ENCODE results near the gene EIF4E1B.

Gene EIF4E1B

DNA sequence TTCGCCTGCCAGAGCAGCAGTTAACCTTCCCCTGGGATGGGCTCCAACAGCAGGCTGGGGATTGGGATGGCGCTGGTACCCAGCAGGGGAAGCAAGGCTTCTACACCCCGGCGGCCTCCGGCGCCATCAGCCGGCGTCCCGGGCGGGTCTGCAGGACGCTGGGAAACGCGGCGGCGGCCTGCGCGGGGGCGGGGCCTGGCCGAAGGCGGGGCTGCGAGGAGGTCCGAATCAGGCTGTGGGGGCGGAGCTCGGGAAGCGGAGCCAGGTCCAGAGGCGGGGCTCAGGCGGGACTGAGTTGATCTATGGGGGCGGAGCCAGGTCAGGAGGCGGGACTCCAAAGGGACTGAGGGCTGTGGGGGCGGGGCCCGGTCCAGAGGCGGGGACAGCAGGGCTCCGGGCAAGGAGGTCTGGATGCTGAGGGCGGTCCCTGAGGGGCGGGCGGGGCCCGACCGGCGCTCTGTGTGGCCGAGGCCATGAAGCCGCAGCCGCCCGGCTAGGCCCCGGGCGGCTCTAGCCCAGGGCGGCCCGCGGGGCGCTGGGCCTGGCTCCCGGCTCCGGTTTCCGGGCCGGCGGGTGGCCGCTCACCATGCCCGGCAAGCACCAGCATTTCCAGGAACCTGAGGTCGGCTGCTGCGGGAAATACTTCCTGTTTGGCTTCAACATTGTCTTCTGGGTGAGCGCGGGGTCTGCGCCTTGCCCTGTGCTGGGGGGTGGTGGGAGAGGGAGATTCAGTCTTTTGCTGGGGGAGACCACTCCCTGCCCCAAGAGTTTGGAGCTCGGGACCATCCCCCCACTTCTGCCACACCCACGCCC is 16.8 kb downstream of the EIF4E1B start, which contains the start of gene TSPAN17:
TSS of gene TSPAN17 (plus strand) at position 455 of the 813 bp plus-strand sequence. CDS start at position 587, 132 bp downstream.
- DNase-seq (ENCODE audit: low spot score) = peak; percentile 100

DNA sequence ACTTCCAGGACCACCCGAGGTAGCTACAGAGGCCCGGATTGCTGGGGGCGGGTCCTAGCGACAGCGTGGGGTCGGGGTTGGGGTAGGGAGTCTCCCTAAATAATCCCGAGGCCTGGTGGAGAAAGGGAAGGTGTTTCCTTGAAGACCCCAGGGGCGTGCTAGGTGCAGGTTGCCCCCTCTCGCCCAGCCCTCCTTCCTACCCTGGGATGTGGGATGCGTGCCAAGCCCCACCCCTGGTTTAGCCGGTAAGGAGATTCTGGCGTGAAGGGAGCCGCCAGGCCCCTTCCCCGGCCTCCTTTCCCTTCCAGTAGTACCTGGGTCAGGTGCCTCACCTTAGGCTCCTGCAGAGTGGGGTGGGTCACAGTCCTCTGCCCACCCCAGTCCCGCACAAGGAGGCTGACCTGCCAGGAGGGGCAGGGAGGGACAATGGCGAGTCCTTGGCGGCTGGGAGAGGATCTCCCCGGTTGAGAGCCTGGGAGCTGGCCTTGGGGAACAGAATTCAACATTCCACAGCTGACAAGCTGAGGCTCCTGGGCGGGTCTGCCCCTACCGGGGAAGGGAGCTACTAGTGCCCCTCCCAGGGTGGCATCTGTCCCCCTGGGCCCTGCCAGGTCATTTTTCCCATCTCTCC is 17.5 kb downstream of the EIF4E1B start:
- DNase-seq (ENCODE audit: low spot score) = no peak

DNA sequence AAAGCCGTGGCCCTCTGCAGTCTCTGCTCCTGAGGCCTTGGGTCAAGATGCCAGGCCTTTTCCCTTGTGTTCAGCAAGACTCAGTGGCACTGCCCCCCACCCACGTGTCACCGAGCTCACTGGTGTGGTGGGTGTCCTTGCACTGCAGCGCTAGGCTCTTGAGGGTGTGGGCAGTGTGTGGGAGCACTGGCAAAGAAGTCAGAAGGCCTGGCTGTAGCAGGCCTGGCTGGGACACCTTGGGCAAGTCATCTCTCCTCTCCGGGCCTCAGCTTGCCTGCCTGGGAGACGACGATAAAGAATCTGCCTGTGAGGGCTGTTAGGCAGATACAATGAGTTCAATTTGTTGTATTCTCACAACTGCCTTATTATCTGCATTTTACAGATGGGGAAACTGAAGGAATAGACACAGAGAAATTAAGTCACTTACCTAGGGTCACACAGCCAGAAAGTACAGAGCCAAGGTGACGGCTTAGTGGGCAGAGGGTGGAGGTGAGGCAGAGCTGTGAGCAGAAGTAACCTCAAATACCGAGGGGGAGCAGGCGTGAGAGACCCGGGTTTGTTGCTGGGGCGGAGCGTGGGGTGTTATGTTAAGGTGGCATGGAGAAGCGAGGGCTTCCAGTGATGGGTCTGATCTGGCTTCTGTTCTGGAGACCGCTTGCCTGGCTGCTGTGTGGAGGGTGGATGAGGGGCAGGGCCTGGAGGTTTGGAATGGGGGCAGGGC is 18.2 kb downstream of the EIF4E1B start:
- no peak for DNase-seq (ENCODE audit: low spot score)

DNA sequence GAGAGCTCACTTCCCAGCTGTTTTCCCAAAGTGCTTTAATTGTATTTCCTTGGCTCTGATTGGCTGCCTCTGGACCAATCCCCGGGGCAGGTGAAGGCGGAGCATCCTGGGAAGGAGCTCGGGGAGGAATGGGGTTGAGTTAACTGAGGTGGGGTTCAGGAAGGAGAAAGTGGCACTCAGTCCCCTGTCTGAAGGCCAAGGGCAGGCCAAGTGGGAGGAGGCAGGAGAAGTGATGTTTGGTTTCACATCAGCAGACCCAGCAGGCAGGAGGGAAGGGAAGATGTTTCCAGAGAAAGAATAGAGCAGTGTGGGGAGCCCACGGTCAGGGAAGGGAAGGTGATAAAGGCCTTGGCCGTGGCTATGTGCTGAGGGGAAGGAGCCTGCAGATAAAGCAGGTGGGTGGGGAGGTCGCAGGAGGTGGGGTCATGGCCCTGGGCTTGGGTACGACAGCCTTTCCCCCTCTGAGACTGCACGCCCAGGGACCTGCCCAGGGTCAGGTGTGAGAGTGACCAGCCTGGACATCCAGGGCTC is 19.9 kb downstream of the EIF4E1B start:
- no peak for DNase-seq (ENCODE audit: low spot score)

DNA sequence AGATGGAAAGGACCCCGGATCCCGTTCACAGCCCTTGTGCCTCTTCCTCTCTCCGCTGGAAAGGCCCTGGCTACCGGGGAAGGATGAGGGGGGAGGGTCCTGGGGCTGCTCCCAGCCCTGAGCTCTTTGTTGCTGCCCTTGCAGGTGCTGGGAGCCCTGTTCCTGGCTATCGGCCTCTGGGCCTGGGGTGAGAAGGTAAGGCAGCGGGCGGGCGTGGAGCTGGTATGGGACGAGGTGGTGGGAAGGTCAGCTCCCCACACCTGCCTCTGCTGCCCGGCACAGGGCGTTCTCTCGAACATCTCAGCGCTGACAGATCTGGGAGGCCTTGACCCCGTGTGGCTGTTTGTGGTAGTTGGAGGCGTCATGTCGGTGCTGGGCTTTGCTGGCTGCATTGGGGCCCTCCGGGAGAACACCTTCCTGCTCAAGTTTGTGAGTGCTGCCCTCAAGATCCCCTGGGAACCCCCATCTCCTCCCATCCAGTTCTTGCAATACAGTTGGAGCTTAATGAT is 21.1 kb downstream of the EIF4E1B start:
- no peak for DNase-seq (ENCODE audit: low spot score)

DNA sequence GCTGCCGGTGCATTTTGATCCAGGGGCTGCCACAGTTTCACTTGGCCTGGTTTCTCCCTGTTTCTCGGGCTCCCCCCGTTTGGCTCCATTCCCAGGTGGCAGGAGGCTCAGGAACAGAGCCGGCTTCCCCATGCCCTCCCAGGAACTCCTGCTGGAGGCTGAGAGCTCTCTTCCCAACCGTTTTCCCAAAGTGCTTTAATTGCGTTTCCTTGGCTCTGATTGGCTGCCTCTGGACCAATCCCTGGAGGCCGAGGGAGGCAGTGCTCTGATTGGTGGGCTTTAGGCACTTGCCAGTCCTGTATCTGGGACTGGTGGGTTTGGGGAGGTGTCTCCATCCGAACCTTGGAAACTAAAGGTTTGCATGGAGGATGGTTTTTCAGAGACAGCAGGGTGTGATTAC is 21.7 kb downstream of the EIF4E1B start:
- no peak for DNase-seq (ENCODE audit: low spot score)

DNA sequence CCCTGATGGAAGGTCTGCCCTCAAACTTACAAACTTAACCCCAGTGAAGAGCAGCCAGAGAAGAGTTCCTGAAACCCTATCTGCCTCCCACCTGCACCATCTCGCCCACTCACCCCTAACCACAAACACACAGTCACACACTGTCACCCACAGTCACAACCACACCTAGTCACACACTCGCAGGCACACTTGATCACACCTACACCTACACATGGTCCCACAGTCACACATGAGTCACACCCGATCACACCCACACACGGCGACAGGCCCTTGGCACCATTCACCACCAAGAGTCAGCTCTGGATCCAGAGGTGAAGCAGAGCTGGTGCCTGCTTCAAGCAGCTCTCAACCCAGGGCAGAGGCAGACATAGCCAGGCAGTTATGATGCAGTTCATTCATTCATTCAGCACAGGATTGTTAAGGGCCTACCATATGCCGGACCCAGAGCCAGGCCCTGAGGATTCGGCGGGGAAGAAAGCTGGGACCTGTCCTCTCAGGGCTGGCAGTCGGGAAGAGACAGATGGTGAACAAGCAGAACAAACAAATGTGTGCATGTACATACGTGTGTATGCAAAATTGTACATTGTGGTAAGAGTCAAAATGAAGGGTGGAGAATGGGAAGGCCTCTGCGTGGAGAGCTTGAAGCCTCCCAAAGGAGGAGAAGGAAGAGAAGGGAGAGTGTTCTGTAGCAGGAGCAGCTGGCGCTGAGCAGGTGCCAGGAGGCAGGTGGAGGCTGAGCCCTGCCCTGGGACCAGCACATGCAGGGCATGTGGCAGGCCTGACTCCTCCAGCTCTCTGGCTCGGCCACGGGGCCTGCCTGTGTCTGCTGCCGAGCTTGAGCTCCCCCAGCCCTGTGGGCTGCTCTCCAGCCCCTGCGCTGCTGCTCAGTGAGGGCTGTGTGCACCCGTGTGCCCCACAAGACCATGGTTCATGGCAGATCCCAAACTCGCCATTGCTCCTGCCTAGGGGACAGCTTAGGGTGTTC is 23.2 kb downstream of the EIF4E1B start:
- DNase-seq (ENCODE audit: low spot score) = no peak

DNA sequence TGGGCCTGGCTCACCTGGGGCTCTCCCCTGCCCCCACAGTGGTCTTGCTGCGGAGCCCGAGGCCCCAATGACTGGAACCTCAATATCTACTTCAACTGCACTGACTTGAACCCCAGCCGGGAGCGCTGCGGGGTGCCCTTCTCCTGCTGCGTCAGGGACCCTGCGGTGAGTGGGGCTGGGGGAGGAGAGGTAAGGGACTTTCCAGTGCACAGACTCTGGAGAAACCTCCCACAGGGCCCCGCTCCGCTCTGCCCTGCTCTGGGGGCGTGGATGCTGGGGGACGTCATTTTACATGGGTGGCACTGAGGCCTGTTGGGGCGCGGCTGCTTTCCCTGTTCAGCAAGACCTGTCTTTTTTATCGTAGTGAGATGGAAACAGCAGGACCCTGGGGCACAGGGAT is 24.4 kb downstream of the EIF4E1B start:
- DNase-seq (ENCODE audit: low spot score) = no peak

DNA sequence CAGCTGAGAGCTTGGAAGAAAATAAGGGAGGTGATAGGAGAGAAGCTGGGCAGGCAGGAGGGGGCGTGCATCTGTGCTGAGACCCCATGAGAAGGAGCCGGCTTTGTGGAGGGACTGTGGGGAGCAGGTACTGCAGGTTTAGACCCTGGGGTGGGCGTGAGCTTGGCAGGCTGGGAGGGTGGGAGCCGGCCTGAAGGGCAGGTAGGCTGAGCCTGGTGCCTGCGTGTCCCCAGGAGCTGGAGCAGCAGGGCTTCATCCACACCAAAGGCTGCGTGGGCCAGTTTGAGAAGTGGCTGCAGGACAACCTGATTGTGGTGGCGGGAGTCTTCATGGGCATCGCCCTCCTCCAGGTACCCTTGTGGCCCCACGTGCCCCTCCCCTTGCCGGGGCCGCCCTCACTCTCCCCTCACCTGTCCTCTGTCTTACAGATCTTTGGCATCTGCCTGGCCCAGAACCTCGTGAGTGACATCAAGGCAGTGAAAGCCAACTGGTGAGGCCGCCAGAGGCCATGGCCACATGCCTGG is 26.1 kb downstream of the EIF4E1B start:
- DNase-seq (ENCODE audit: low spot score) = no peak

DNA sequence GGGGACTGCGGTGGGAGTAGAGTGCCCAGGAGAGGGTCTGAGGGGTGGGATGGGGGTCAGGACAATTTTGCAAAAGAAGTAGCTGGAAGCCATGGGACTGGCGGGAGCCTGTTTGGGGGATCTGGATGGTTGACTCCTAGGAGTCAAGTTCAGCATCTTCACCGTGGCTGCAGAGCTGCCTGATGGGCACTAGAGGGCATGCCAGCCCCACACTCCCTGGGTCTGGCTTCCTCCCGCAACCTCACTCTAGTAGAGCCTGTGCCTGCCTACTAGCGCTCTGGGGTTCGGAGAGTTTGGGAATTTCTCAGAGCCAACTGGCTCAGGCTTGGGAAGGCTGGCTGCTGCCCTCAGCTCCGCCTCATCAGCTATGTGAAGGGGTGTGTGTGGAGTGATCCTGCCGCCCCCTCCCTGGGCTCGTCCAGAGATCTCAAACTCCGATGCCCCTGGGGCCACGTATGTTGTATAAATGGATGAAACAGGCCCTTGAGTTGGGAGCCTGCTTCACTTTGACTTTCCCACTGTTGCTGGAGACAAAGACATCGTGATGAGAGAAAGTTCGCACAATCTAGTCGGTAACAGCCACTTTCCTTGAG is 27.6 kb downstream of the EIF4E1B start:
- DNase-seq (ENCODE audit: low spot score) = peak; percentile 78

DNA sequence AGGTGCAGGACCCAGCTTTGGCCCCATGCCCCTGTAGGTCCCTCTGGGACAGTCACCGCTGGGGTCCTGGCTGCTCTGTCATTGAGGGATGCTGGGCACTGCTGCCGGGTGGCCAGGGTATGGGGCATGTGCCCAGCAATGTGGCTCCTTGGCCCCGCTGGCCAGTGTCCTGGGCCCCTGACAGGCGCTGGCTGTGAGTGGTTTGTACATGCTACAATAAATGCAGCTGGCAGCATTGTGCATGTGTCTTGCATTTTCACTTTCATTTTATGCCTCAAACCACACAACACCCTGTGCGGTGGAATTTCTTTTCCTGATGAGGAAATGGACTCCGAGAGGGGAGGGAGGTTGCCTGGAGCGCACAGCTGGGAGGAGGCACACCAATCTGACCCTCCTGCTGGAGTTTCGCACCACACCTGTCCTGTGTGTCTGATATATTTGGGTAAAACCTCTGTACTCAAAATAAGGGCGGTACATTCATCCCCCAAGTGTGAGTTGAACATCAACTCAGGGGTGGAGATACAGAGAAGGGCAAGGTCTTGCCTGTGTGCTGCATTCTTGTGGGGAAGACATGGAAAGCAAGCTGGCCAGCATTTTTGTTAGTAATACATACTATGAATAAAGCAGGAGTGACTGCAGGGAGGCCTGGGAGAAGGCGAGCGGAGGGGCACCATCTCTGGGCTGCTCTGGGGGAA is 28.5 kb downstream of the EIF4E1B start:
- DNase-seq (ENCODE audit: low spot score) = no peak

DNA sequence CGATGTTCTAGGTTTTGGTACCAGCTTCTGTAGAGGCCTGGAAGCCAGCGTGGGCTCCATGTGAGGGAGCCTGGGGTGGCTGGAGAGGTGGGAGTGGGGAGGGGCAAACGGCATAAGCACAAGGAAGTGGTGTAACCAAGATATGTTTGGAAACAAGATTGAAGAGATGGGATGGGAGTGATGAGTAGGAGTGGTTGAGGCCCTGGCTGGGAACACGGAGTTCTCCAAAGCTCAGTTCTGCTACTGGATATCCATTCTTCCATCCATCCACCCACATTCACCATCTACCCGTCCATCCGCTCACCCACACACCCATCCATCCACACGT is 29.0 kb downstream of the EIF4E1B start:
- DNase-seq (ENCODE audit: low spot score) = no peak

DNA sequence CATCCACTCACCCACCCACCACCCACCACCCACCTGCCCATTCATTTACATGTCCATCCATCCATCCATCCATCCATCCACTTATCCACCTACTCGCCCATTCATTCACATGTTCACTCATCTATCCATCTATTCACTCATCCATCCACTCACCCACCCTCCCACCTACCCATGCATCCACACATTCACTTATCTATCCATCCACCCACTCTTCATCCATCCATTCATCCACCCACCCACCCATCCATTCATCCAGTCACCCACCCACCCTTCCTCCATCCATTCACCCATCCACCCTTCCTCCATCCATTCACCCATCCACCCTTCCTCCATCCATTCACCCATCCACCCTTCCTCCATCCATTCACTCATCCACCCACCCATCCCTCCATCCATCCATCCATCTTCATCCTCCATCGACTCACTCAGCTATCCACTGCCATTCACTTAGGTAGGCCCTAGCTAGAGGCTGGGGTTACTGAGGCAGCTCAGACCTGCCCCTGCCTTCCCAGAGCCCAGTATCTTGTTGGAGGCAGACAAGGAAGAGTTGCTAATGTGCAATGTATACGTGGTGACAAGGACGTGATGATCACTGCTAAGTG is 29.5 kb downstream of the EIF4E1B start:
- no peak for DNase-seq (ENCODE audit: low spot score)

DNA sequence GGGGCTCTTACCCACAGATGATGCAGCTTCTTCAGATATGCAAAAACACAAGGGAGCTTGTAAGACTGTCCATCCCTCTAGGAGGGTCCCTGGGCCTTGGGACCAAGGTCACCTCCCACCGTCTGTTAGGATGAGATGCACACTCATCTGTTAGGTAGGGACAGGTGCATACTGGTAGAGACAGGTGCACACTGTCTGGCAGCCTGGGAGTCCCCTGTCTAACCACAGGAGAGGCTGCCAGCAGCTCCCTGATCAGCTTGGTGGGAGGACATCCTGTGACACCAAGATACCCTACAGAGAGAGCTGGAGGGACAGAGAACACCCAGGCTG is 30.0 kb downstream of the EIF4E1B start:
- no peak for DNase-seq (ENCODE audit: low spot score)

DNA sequence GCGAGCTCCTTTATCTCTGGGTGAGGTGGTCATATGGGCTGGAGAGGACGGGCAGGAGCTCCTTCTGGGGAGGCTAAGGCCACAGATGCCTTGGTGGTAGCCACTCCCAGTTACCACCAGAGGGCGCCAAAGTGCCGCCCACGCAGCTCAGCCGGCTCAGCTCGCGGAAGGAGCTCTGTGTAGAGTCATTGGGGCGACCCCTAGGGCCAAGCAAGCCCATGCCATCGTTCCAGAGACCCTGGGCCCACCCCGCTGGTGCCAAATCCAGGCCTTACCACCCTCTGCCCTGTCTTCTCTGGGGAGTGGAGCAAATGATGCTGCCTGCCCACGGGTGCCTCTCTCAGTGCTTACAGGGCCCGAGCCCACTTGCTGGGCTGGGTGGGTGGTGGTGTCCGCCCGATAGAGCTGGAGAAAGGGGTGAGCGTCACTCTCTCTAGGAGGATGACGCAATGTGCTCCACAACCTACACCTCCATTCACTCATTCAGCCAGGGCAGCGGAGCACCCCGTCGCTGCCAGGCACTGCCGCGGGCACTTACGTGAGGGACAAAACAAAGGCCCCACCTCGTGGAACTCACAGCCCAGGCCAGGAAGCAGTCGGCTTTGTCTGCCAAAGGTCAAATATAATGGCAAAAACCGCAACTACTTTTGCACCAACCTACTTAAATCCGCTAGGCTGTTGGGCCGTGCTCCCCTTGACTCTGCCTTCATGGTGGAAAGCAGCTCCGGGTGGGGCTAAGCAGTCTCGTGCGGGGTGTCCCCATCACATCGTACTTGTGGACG is 30.6 kb downstream of the EIF4E1B start:
- peak; percentile 91 for DNase-seq (ENCODE audit: low spot score)

DNA sequence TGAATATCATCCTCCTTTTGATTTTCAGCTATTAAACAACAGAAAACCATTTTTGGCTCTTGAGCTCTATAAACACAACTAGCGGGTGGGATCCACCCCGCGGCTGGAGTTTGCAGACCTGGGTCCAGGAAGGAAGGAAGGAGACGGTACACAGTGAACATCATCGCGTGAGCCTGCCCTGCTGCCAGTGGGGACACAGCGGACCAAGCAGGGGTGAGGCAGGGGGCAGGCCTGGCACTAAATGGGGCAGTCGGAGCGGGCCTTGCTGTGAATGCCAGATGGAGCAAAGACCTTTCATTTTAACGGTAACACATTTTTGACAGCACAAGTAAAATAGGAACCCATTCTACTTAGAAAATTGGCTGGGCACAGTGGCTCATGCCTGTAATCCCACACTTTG is 31.2 kb downstream of the EIF4E1B start:
- DNase-seq (ENCODE audit: low spot score) = no peak

DNA sequence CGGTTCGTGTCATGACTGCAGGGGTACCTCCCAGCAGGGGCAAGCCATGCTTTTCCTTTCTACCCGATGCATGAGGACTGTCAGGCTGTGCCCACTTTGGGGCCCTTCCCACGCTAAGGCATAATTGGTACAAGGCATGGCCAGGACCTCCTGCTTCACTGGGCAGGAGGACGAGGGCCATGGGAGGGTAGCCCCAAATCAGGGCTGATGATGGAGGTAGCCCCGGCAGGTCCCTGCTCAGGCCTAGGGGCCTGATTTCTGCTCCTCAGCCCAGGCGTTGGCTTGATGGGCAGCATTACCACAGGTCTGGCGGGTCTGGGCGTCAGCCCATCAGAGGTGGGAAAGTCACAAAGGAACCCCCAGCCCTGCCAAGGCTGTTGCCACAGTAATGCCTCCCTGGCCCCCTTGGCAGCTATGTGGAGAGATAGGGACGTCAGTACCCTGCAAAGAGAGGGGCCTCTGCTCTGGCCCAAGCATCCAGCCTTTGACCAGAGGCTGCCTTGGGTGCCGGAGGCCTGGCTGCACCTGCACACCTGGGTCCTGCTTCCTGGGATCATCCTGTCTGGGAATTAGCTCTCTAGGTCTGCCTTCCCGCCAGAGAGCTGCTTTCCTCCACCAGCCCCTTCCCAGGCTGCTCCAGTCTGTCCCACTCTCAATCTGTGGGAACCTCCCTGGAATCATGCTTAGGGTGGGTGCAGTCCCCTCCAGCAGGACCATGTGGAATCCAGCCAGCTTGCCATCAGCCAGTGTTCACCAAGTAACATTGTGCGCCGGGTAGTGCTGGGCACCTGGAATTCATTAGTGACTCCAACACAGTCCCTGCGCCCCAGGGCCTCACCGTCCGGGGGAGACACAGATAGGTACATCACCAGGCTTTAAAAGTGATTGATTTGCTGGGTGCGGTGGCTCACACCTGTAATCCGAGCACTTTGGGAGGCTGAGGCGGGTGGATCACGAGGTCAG is 32.2 kb downstream of the EIF4E1B start:
- no peak for DNase-seq (ENCODE audit: low spot score)

DNA sequence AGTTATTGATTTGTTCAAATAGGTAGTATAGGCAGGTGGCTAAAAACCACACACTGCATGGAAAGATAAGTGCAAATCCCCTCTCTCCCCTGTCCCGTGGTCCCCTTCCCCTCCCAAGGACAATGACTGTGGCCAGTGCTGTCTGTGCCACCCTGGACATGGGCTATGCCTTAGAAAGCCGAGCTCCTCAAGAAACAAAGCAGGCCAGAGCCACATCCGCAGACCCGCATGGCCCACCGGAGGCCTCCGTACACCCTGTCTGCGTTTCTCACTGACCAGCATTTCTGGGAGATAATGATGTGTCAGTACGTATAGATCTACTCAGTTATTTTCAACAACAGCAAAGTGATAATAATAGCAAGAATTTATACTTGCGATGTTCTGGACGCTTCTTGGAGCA is 33.1 kb downstream of the EIF4E1B start:
- no peak for DNase-seq (ENCODE audit: low spot score)

All from AG08396 (cell line).